Measurements from ENCODE around the gene PYGB.

The PYGB gene

GRCh38 chr20:25295386-25296093 lies 47.7 kb downstream of the PYGB start:
- H3K27ac ChIP-seq = peak overlapping the region; percentile 8
- TF ChIP-seq CTCF (conservative IDR thresholded peaks at IDR 0.05) (no peak), ZFX (IDR thresholded peaks at IDR 0.05) (no peak)

GRCh38 chr20:25296094-25297093 lies 48.5 kb downstream of the PYGB start:
- H3K27ac ChIP-seq = peak overlapping the region; percentile 8
- TF ChIP-seq ZFX (IDR thresholded peaks at IDR 0.05) (no peak), CTCF (conservative IDR thresholded peaks at IDR 0.05) (no peak; the same call in 1 of the 2 replicates)

GRCh38 chr20:25297141-25297905 lies 49.4 kb downstream of the PYGB start:
- no peak for TF ChIP-seq CTCF (conservative IDR thresholded peaks at IDR 0.05)
- TF ChIP-seq ZFX (IDR thresholded peaks at IDR 0.05) = no peak

GRCh38 chr20:25299806-25300205 lies 51.9 kb downstream of the PYGB start:
- no peak overlapping the region for H3K27ac ChIP-seq
- no peak for TF ChIP-seq ZFX (IDR thresholded peaks at IDR 0.05)
- no peak for TF ChIP-seq CTCF (conservative IDR thresholded peaks at IDR 0.05)

More at GRCh38 chr20:25297141-25297905, 49.4 kb downstream of the PYGB start:
- H3K27ac ChIP-seq = peak overlapping the region; percentile 8; the same call in 1 of the 2 replicates

GRCh38 chr20:25300496-25301170 lies 52.7 kb downstream of the PYGB start:
- no peak for TF ChIP-seq ZFX (IDR thresholded peaks at IDR 0.05)
- no peak for TF ChIP-seq CTCF (conservative IDR thresholded peaks at IDR 0.05)
- no peak overlapping the region for H3K27ac ChIP-seq

GRCh38 chr20:25301357-25301920 lies 53.6 kb downstream of the PYGB start:
- TF ChIP-seq CTCF (conservative IDR thresholded peaks at IDR 0.05) (no peak), ZFX (IDR thresholded peaks at IDR 0.05) (no peak)
- H3K27ac ChIP-seq = no peak overlapping the region

All from C4-2B (cell line).